Skeletal muscle tissue (tissue), 4 donors: ENCODE results near the gene TMC6. TPM values are rescaled to one million over a fixed set of nuclear protein-coding genes. Genes with fewer than 3 reads are reported as not detected.
"Not testable (repeated sequence)": the region's sequence is repeated elsewhere in the genome, so short reads cannot be mapped to it uniquely, and the experiment has no call there.

ENCODE experiments used
- H3K27ac ChIP-seq: one replicate; pipeline ENCODE4 v1.7.0; 2013; ENCODE audit warnings: mild to moderate bottlenecking, low read depth, low read length, inconsistent platforms
- H3K27me3 ChIP-seq, 3 donors: one replicate each; pipeline ENCODE4 v1.7.0; 2013; ENCODE audit warnings: low read length in 3 of 3; ENCODE audit not compliant: control insufficient read depth in 3 of 3, insufficient read depth in 3 of 3
- H3K36me3 ChIP-seq, 3 donors: one replicate each; pipeline ENCODE4 v1.7.0; 2013; ENCODE audit warnings: low read length in 3 of 3; ENCODE audit not compliant: control insufficient read depth in 3 of 3, insufficient read depth in 3 of 3
- H3K4me1 ChIP-seq, 3 donors: one replicate each; pipeline ENCODE4 v1.7.0; 2013; ENCODE audit warnings: low read length in 3 of 3, mild to moderate bottlenecking in 3 of 3; ENCODE audit not compliant: control insufficient read depth in 3 of 3, insufficient read depth in 3 of 3
- H3K4me3 ChIP-seq, 3 donors: one replicate each; pipeline ENCODE4 v1.7.0; 2013; ENCODE audit warnings: low read length in 3 of 3
- H3K9ac ChIP-seq, 3 donors: one replicate each; pipeline ENCODE4 v1.7.0; 2013; ENCODE audit warnings: low read length in 3 of 3, mild to moderate bottlenecking in 3 of 3, moderate library complexity in 2 of 3, low read depth in 1 of 3
- H3K9me3 ChIP-seq, 3 donors: one replicate each; pipeline ENCODE4 v1.7.0; 2013; ENCODE audit warnings: low read length in 3 of 3; ENCODE audit not compliant: control insufficient read depth in 3 of 3
- total RNA-seq: library from RNA; depleted of rRNA; stranded (reverse); fragments of >200 nt; gene quantifications from one replicate; pipeline ENCODE4 v1.2.3, GENCODE V29; 2014
- donor health status: Osteomylitis.

The TMC6 gene
- total RNA-seq, 1 donor from 2014 or later = 15.7 TPM

DNA sequence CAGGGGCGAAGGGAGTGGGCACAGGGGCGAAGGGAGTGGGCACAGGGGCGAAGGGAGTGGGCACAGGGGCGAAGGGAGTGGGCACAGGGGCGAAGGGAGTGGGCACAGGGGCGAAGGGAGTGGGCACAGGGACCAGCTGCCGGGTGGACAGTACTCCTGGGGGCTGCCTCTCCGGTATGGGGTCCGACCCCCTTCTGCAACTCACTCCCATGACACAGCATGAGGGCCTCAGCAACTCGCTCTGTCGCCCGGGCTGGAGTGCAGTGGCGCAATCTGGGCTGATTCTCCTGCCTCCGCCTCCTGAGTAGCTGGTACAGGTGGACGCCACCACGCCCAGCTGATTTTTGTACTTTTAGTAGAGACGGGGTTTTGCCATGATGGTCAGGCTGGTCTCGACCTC lies 12.8 kb downstream of the TMC6 start:
- not testable (repeated sequence) for H3K36me3 ChIP-seq, H3K27ac ChIP-seq, H3K9me3 ChIP-seq, H3K27me3 ChIP-seq, H3K4me3 ChIP-seq, H3K9ac ChIP-seq
- peaks cover 12 to 17% (median 16%) of the 10 kb centered on the region in 3 donors for H3K4me1 ChIP-seq

GRCh38 chr17:78114831-78115723 lies 13.5 kb downstream of the TMC6 start:
- Histone ChIP-seq H3K9ac (no peak overlapping the region), H3K4me3 (no peak overlapping the region), H3K36me3 (peaks cover 0 to 3% (median 2%) of the 10 kb centered on the region in 3 donors), H3K27ac (no peak overlapping the region), H3K27me3 (no peaks in the 10 kb centered on the region), H3K4me1 (peaks cover 19 to 25% (median 23%) of the 10 kb centered on the region in 3 donors), H3K9me3 (no peaks in the 10 kb centered on the region)

DNA sequence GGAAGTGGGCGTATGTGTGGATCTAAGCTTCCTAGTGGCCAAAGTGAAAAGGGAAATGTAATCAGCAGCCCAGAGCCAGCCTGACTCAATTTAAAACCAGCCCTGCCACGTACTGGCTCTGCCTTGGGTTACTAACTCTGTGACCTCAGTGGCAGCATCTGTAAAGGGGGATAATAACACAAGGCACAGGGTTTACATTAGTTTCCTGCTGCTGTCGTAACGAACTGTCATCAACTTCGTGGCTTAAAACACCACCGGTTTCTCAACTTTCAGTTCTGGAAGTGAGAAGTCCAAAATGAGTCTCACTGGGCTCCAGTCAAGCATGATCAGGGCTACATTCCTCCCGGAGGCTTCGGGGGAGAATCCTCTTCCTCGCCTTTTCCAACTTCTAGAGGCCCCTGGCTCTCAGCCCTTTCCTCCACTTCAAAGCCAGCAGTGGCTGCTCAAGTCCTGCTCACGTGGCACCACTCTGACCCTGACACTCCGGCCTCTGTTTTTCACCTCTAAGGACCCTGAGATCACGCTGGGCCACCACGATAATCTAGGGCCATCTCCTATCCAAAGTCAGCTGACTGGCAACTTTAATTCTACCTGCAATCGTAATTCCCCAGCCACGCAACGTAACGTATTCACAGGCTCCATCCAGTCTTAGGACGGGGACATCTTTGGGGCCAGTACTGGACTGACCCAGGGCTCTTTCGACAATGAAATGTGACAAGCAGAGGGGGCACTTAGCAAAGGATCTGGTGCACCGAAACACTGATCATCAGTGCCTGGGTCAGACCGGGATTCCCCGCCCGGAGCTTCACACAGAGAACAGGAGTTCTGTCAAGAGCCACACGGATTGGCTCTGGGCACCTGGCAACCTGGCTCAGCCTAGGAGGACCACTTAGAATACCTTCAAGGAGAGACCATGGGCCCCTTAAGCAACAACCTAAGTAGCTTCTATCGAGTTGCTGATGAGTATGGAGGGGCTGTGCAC lies 14.5 kb downstream of the TMC6 start:
- Histone ChIP-seq H3K4me1 (peaks cover 22 to 29% (median 28%) of the 10 kb centered on the region in 3 donors), H3K36me3 (peaks cover 2 to 3% (median 3%) of the 10 kb centered on the region in 3 donors), H3K9ac (no peak overlapping the region), H3K4me3 (no peak overlapping the region), H3K27me3 (no peaks in the 10 kb centered on the region), H3K27ac (no peak overlapping the region), H3K9me3 (no peaks in the 10 kb centered on the region)

- no peak overlapping the region for H3K9ac ChIP-seq
- H3K4me1 ChIP-seq = peaks cover 24 to 34% (median 32%) of the 10 kb centered on the region in 3 donors
- H3K9me3 ChIP-seq = no peaks in the 10 kb centered on the region
- H3K36me3 ChIP-seq = peaks cover 3 to 10% (median 5%) of the 10 kb centered on the region in 3 donors
- H3K27ac ChIP-seq = no peak overlapping the region
- H3K4me3 ChIP-seq = peak overlapping the region in 1 of 3 donors; percentile 41
- no peaks in the 10 kb centered on the region for H3K27me3 ChIP-seq
Observed at GRCh38 chr17:78112518-78113471, 15.8 kb downstream of the TMC6 start.

DNA sequence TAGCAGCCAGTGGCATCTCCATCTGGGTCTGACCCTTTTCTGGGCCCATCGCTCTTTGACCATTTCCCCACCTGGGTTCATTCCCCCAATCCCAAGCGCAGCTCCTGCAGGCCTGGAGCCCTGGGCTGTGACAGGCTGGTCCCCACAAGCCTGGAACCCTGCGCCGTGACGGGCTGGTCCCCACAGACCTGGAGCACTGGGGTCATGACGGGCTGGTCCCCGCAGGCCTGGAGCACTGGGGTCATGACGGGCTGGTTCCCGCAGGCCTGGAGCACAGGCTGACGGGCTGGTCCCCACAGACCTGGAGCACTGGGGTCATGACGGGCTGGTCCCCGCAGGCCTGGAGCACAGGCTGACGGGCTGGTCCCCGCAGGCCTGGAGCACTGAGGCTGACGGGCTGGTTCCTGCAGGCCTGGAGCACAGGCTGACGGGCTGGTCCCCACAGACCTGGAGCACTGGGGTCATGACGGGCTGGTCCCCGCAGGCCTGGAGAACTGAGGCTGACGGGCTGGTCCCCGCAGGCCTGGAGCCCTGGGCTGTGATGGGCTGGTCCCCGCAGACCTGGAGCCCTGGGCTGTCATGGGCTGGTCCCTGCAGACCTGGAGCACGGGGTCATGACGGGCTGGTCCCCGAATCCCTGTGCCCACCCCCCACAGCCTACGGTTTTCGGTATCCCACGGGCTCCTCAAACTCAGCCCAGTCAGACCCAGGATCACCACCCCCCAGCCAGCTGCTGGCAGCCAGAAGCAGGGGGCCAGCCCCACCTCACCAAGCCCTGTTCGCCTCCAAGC lies 16.6 kb downstream of the TMC6 start:
- Histone ChIP-seq H3K36me3 (peaks cover 4 to 11% (median 10%) of the 10 kb centered on the region in 3 donors), H3K27ac (no peak overlapping the region), H3K4me3 (no peak overlapping the region), H3K4me1 (peaks cover 24 to 34% (median 32%) of the 10 kb centered on the region in 3 donors), H3K27me3 (no peaks in the 10 kb centered on the region), H3K9ac (no peak overlapping the region), H3K9me3 (no peaks in the 10 kb centered on the region)

DNA sequence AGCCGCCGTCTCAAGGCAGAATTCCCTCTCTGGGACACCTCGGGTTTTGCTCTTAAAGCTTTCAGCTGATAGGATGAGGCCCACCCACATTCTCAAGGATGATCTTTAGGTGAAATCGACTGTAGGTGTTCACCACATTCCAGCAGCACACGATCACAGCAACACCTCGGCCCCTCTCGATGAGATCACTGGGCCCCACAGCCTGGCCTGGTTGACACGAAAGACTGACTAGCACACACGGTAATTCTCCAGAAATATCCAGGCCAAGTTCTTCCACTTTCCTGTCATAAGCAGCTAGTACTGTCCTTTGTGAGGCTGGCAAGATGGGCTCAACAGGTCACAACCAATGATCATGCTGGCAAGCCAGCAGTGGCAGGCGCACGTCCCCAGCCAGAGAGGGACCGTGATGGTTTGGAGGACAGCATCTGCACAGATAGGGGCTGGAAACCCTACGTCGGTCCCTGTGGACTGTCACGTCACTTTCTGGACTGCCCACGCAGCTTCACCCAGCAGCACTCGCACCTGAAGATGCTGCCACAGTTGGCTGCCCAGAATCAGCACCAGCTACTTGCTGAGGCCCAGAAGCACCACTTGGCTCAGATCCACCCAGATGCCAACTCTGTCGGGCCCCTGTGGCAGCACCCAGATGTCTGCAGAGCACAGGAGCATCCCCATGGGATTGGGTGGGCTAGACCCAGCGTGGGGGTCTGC lies 17.4 kb downstream of the TMC6 start:
- H3K9me3 ChIP-seq = no peaks in the 10 kb centered on the region
- H3K9ac ChIP-seq = peak overlapping the region in 2 of 3 donors; percentile 25 to 27
- H3K4me1 ChIP-seq = peaks cover 24 to 34% (median 32%) of the 10 kb centered on the region in 3 donors
- H3K27ac ChIP-seq = peak overlapping the region; percentile 42
- H3K27me3 ChIP-seq = no peaks in the 10 kb centered on the region
- H3K36me3 ChIP-seq = peaks cover 8 to 13% (median 10%) of the 10 kb centered on the region in 3 donors
- no peak overlapping the region for H3K4me3 ChIP-seq

DNA sequence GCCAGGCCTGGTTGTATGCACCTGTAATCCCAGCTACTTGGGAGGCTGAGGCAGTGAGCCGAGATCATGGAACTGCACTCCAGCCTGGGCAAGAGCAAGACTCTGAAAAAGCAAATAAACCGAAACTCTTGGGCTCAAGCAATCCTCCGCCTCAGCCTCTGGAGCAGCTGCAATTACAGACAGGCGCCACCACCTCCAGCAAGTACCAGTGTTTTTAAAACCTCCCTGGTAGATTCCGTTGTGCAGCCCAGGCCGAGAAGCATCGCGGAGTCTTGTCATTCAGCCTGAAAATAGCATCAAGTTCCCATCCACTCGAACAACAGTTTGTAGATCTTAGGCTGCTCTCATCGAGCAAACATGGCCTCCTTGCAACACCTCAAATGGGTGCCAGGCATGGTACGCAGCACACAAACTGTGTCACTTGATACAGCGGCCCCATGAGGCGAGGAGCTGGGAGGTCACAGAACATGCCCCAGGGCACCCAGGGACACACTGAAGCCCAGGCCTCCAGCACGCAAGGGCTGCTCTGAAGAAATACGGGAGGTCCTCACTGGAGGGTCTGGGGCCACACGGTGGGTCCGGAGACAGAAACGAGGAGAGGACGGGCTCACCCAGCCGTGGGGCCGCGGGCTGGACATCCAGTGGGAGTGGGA lies 18.1 kb downstream of the TMC6 start:
- H3K27me3 ChIP-seq = no peaks in the 10 kb centered on the region
- H3K27ac ChIP-seq = peak overlapping the region; percentile 42
- H3K4me3 ChIP-seq = peak overlapping the region in 1 of 3 donors; percentile 35
- H3K36me3 ChIP-seq = peaks cover 9 to 15% (median 13%) of the 10 kb centered on the region in 3 donors
- no peaks in the 10 kb centered on the region for H3K9me3 ChIP-seq
- H3K9ac ChIP-seq = peak overlapping the region in 2 of 3 donors; percentile 27 to 60
- H3K4me1 ChIP-seq = peaks cover 24 to 34% (median 32%) of the 10 kb centered on the region in 3 donors

DNA sequence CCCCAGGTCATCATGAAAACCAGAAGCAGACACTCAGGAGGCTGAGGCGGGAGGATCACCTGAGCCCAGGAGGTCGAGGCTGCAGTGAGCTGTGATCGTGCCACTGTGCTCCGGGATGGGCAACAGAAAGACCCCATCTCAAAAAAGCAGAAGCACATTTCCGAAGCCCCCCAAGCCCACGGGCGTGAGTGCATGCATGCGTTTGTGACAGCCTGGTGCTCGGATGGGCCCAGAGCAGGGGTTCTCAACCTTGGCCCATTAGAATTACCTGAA lies 19.1 kb downstream of the TMC6 start:
- Histone ChIP-seq H3K36me3 (peaks cover 12 to 20% (median 20%) of the 10 kb centered on the region in 3 donors), H3K4me3 (no peak overlapping the region), H3K27me3 (no peaks in the 10 kb centered on the region), H3K4me1 (peaks cover 24 to 34% (median 32%) of the 10 kb centered on the region in 3 donors), H3K27ac (no peak overlapping the region), H3K9ac (no peak overlapping the region), H3K9me3 (no peaks in the 10 kb centered on the region)
